ENCODE results near the gene CXADR.
A peak's percentile ranks its signal among the peaks of the same experiment; 100 is the strongest.
"Not testable (repeated sequence)": the region's sequence is repeated elsewhere in the genome, so short reads cannot be mapped to it uniquely, and the experiment has no call there.

CXADR gene

DNA sequence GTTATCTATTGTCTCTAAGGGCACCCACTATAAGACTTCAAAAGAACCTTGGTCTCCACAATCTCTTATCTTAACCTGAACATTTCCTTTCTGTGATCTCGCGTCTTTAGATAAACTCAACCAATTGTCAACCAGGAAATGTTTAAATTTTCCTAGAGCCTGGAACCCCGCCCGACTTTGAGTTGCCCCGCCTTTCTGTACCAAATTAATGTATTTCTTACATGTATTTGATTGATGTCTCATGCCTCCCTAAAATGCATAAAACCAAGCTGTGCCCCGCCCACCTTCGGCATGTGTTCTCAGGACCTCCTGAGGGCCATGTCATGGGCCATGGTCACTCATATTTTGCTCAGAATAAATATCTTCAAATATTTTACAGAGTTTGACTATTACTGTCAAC is 5.9 kb upstream of the CXADR start:
- no peak for FAIRE-seq

DNA sequence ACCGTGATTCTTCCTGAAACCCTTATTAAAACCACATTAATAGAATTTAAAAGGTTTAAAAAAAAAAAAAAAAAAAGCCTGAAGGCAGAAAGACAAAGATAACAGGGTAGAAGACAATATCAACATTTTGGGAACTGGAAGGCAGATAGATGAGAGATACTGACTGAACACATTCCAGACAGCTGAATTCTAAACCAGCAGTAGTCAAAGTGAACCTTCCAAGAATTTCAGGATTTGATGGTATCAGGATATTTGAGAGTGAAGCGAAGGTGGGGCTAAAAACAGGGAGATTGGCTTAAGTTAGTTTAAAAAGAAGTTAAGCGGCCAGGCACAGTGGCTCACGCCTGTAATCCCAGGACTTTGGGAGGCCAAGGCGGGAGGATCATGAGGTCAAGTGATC is 5.3 kb upstream of the CXADR start:
- no peak for FAIRE-seq

- FAIRE-seq: no peak
Observed at GRCh38 chr21:17513214-17514123, 626 bp downstream of the CXADR start.

DNA sequence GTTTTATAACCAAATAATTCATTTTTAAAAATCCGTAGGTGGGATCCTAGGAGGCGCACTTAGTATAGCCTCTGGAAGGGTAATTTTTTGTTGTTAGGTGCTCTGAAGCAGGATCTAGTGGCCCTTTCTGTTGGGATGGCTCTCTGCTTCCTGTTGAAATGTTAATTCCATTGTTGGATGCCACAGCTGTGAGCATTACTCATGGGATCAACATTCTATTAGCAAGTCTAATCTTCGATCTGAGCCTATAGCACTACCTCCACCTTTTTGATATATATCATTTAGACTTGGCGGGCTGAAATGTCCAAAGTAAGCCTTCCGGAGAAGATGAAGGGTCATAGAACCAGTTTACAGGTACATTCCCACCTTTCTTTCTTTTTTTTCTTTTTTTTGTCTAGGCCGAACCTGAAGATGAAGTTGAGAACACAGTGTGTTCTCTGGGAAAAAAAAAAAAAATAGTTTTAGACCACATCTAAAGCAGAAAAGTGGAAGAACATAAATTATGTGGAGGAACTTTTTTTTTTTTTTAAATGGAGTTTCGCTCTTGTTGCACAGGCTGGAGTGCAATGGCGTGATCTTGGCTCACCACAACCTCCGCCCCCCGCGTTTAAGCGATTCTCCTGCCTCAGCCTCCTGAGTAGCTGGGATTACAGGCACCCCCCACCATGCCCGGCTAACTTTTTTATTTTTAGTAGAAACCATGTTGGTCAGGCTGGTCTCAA is 1.4 kb downstream of the CXADR start:
- FAIRE-seq: no peak

DNA sequence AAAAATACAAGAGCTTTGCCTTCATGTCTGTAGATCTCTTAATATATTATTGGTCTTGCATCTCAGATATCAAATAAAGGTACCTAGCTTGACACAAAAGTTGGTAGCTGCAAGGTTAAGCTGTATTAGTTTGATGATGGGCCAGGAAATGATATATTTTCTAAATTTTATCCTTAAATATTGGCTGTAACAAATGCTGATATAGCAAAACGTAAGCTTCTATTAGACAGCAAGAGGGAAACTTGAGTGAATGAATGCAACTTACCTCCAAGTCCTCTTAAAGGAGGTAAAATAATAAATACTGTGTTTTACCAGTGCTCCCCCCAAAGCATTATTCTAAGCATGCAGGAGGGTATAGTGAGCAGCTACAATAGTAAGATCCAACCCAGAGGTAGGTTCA is 4.2 kb downstream of the CXADR start:
- FAIRE-seq: not testable (repeated sequence)

GRCh38 chr21:17519208-17519738 is 6.4 kb downstream of the CXADR start:
- no peak for FAIRE-seq

- FAIRE-seq: no peak
Observed at GRCh38 chr21:17519965-17520609, 7.2 kb downstream of the CXADR start.

- no peak for FAIRE-seq
Observed at GRCh38 chr21:17523007-17523451, 10.2 kb downstream of the CXADR start.

- not testable (repeated sequence) for FAIRE-seq
Observed at GRCh38 chr21:17523979-17524494, 11.2 kb downstream of the CXADR start.

- no peak for FAIRE-seq
Observed at GRCh38 chr21:17524635-17525034, 11.8 kb downstream of the CXADR start.

DNA sequence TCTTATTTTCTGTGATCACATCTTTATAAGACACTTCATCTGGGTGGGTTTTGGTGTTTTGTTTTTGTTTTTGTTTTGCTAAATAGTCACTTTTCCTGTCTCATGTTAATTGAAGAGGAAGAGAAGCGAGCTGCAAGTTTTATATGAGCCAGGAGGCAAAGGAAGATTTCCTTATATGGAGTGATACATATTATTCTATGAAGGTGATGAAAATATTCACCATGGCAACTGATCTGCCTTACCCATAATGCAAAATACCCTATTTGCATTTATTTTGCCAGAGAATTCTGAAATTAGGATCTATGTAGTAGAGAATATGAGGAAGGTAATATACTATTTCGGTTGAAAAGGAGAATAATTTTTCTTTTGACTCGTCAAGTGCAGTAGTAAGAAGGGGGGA is 13.9 kb downstream of the CXADR start:
- FAIRE-seq: no peak

DNA sequence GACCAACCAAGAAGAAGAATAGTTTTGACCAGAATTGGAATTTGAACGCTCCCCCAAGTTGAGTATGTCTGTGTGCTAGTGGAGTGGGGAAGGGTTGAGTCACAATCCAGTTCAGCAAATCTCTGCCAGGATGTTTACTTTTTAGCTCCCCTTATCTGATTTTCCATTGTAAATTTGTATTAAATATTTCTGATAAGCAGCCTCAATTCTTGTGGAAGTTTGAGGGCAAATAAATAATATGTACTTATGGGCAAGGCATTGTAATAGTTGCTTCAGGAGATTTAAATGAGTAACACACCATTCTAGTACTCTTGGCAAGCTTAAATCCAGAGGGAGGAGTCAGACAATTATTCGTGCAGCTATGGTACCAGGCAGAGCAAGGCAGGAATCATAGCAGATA is 14.4 kb downstream of the CXADR start:
- FAIRE-seq: peak; percentile 41

- no peak for FAIRE-seq
Observed at GRCh38 chr21:17527711-17528110, 14.9 kb downstream of the CXADR start.

DNA sequence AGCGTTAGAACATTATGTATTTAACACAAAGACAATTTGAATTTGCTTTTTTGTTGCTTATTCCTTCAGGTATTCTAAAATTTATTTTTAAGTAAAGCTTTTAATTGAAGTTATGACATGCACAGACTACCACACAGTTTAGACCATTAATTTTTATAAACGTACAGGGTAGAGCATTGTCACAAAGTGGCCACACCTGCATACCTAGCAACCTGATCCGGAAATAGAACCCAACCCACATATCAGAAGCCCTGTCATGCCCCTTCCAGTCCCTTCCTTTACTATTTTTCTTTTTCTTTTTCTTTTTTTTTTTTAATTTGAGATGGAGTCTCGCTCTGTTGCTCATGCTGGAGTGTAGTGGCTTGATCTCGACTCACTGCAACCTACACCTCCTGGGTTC is 16.8 kb downstream of the CXADR start:
- FAIRE-seq: no peak

GRCh38 chr21:17532292-17532691 is 19.4 kb downstream of the CXADR start:
- no peak for FAIRE-seq

- FAIRE-seq: no peak
Observed at GRCh38 chr21:17536381-17536780, 23.5 kb downstream of the CXADR start.

- FAIRE-seq: no peak
Observed at GRCh38 chr21:17537299-17537698, 24.5 kb downstream of the CXADR start.

DNA sequence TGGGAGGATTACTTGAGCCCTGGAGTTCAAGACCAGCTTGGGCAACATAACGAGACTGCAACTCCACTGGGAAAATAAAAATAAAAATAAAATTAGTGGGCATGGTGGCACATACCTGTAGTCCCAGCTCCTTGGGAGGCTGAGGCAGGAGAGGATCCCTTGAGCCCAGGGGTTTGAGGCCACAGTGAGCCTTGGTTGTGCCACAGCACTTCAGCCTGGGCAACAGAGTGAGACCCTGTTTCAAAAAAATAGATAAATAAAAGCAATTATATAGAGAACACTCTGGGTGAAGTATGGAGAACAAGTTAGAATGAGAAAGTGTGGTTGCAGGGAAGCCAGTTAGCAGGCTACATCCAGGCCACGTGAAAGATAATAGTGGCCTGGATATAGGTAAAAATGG is 25.7 kb downstream of the CXADR start:
- FAIRE-seq: no peak

- no peak for FAIRE-seq
Observed at GRCh38 chr21:17539323-17539722, 26.5 kb downstream of the CXADR start.

DNA sequence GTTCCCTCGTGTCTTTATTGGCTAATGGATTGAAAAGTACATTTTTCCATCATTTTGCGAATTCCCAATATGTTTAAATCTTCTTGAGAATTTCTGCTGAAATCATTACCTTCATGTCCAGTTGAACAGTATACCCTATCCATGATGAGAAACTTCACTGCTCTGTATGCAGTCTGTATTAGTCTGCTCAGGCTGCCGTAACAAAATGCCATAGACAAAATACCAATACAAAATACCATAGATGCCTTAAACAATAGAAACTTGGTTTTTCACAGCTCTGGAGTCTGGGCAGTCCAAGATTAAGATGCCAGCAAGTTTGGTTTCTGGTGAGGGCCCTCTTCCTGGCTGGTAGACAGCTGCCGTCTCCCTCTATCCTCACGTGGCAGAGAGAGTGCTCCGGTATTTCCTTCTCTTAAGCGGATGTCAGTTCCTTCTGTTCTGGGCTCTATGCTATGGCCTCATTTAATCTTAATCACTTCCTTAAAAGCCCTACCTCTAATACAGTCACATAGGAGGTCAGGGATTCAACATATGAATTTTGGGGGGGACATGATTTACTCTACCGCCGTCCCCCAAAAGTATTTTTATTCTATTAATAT is 27.0 kb downstream of the CXADR start:
- no peak for FAIRE-seq

GRCh38 chr21:17540530-17540929 is 27.7 kb downstream of the CXADR start:
- FAIRE-seq: no peak

DNA sequence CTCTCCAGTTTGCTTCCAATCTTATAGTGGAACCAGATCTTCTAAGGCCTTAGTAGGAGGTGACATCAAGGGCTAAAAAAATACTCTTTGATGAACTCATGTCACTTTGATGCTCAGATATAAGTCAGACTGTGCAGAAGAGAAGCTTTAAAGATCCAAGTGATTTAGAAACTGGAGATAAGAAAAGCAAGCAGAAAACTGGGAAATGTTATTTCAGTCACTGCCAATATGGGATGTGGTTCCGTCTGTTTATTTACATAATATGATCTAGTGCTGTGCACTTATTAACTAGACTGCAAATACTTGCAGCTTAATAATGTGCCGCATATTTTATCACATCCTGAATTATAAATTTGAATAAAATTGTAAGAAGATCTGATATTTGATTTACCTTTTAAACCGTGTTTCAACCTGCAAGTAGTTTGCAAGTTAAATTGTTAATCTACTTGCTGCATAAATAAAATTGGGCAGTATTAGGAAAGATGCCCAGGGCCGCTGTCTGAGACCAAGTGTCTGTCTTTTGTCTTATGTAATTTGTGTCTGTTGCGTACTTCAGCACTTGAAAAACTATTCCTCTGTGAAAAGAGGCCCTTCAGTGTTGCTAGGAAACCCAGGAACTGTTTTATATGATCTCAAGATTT is 29.6 kb downstream of the CXADR start:
- no peak for FAIRE-seq
